GM21619 (cell line): Measurements from ENCODE around the gene WIPI1.
"Not testable (repeated sequence)": the region's sequence is repeated elsewhere in the genome, so short reads cannot be mapped to it uniquely, and the experiment has no call there.

ENCODE experiments used
- ATAC-seq: cut with Tn5 transposase; IDR thresholded peaks from one replicate; pipeline ENCODE4 v1.9.1; 2021; ENCODE audit not compliant: unreplicated experiment

Gene WIPI1

DNA sequence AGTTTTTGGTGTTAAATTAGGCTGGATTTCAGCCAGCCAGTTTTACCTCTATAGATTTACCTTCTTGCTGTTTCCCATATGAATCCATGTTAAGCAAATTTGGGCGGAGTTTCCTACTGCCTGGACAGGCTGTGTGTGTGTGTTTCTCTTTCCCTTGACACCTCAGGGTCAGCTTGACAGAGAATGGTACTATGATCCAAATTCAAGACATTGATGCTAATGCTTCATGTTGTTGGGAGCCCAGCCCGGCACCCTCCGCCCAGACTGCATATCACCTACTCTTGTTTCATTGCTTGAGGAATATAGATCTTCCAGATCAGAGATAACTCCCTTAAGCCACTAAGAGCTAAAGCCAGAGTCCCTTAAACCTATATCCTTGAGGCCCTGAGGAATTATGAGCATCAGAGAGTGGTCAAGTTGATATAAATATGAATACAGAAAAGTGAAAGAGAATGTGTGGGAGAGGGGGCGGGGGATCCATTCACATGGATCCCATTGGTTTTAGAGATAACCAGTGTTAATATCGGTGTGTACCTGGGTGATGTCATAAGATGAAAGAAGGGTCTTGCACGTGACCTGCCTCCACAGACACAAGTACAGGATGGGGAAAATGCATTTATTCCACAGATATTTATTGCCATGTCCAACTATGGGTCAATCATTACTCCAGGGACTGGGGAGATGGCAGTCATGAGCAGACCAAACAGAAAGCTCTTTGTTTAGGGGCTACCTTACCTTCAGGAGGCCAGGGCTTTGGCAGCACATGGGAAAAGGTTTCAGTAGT, 69.7 kb downstream of the WIPI1 start:
- ATAC-seq = no peak

DNA sequence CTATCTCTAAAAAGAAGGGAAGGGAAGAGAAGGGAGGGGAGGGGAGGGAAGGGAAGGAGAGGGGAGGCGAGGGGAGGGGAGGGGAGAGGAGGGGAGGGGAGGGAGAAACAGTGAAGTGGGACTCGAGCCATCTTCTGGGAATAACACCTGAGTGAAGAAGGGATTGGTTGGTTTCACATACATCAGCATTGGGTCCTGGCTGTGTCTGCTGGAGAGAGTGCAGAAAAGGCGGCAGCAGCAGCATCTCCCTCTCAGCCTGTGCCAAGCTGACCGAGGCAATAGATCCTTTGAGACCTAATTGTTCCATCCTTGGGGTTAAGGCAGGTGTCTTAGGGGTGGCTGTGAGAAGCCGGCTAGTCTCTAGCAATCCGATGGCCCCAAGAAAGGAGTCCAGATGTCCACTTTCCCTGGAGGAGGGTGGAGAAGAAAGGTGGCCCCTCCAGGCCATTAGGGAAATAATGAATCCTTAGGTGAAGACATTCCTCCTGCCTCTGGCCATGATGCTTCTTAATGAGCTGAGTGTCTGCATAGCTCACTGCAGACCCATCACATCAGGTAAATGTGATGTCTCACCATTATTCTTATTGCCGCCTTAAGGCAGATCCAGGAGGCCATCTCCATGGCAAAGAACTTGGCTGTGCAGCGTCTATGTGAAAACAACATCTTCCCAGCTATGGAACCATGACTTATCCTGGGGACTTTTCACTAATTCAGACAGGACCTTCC, 71.6 kb downstream of the WIPI1 start:
- ATAC-seq = no peak

DNA sequence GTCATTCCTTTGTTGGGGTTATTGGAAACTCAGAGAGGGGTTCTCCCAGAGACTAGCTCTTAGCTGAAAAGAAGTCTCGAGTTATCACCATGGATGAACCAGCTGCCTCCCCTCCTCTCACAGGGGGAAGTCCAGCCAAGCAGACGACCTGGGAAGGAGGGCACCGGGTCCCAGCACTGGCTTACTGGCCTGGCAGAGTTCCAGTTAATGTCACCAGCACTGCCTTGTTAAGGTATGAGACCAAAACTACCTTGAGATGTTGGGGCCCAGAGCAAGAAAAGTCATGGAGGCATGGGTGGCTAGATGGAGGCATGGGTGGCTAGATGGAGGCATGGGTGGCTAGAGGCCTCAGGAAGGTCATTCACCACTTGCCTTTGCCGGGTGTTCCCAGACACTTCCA, 72.4 kb downstream of the WIPI1 start:
- ATAC-seq = no peak

DNA sequence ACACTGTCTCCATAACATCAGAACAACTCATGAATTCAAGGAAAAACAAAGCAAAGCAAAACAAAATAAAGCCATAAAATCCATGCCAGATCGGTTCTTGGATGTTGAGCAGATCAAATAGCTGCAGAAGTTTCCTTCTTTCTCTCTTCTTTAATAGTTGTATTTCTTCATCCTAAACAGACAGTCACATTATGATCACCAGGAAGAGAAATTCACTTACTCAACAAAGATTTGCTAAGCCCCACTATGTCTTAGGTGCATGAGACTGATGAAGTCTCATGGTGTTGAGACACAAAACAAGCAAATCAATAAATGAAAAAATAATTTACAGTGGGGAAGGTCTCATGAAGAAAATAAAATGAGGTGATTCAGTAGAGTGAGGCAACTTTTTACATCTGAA, 72.8 kb downstream of the WIPI1 start:
- ATAC-seq = no peak

DNA sequence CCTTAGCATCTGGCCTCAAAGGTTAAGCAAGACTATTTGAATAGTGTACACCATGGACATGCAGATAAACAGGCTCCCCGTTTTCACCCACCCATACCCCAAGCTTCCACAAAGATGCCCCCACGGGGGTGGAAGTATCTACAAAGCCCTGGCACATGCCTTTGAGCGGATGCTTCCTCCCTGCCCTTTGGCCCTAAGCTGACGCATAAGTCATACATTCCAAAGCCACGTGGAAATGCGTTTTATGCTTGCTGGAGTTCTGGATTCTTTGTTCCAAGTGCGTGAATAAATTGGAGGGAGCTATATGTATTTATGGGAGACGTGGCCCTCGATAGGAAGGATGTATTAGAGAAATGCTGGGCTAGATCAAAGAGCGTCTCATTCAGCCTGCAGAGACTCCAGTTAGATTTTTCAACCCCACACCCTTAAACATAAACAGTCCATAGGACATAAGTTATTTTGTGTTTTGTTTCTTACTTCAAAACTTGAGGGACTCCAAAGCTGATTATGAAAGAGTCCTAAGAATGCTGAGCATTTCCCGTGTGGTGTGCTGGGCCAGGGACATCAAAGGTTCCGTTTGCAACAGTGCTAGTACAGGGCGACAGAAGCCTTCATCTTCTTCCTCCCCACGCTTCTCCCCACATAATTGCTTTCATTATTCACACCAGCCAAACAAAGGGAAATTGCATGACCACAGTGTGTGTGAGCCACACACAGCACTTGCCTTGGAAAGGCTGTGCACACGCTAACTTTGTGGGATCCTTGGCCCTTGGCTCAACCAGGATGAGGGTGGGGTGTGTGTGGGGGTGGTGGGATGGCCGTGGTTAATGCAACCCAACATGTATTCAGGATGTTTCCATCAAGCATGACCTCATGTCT, 73.6 kb downstream of the WIPI1 start:
- ATAC-seq = no peak

DNA sequence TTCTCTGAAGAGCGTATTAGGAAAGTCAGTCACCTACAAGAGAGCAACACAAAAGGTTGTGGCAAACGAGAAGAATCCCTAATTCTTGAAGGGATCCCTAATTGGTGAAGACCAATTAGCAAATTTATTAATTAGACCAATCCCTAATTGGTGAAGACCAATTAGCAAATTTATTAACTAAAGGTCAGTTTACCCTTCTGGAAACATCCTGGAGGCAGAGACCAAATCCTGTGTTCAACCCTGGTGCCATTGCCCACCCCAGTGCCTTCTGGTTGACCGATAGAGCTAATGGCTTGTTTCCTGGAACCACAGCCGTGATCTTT, 74.2 kb downstream of the WIPI1 start:
- ATAC-seq = no peak

DNA sequence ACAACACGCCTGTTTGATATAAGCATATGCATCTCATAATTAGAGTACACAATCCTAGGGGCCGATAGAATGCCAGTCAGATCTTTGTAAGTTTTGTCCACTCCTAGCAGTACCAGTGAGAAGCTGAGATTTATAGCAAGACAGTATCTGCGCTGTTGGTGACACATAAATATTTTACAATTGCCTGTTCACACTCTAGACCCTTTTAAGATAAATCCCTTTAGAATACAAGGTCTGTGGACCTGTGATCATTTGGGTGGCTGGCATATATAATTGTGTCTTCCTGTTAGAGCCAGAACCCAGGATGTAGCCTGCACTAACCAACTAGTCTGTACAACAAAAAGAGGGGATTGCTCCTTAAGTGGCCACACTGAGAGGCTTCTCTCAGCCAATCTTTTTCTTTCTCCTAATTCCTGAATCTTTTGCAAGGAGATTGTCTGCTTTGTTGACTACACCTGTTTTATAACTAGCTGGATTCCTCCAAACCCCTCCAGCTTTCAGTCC, 74.7 kb downstream of the WIPI1 start:
- no peak for ATAC-seq

DNA sequence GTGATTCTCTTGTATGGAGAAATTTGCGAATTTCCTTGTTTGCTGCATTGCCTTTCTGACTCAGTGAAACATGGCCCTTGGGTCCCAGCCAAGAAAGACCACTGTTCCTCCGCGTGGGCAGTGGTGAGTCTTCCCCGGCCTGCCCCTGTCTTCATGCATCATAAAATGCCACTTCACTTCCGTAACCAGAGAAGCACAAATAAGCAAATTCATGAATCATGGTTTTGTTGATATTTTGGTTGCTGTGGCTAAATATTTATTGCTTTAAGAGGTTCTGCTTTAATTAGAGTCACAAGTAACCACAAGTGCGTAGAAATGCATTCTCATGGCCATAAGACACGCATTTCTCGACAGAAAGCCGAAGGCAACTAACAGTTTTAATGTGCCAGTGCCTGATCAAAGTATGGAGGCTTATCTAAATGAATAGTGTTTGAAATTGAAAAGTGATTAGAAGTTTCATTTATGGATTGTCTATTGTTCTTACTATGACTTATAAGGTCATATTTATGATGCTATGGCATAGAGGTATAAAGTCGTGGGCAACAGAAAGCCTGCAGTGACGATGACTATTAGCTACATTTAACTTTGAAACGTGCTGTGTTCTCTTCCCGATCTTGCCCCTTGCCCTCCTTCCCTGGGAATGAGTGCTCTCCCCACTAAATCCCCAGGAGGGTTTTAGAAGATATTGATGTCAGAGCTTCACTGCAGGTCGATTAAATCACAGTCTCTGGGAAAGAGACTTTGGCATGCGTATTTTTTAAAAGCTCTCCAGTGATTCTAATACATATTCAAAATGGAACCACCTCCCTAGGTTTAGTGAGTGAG, 76.0 kb downstream of the WIPI1 start:
- no peak for ATAC-seq

DNA sequence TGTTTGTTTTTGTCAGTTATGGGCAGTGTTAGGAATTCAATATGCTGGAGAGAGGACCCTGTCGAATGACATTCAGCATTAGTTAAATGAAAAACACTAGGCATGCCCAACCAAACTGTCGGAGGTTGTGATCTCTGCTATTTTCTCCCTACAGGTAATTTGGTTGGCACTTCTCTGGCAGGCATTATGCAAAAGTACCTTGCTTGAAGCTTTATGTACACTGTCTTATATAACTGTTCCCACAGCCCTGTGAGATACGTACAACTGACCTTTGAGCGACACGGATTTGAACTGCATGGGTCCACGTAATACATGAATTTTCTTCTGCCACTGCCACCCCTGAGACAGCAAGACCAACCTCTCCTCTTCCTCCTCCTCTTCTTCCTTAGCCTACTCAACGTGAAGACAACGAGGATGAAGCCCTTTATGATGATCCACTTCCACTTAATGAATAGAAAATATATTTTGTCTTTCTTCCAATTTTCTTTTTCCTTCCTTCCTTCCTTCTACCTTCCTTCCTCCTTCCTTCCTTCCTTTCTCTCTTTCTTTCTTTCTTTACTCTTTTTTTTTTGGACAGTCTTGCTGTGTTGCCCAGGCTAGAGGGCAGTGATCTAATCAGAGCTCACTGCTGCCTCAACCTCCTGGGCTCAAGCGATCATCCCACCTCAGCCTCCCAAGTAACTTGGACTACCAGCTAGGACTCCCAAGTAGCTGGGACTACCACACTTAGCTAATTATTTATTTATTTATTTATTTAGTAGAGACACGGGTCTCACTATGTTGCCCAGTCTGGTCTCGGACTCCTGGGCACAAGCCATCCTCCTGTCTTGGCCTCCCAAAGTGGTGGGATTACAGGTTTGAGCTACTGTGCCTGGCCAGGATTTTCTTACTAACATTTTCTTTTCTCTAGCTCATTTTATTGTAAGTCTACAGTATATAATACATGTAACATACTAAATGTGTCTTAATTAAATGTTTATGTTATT, 77.3 kb downstream of the WIPI1 start:
- no peak for ATAC-seq

DNA sequence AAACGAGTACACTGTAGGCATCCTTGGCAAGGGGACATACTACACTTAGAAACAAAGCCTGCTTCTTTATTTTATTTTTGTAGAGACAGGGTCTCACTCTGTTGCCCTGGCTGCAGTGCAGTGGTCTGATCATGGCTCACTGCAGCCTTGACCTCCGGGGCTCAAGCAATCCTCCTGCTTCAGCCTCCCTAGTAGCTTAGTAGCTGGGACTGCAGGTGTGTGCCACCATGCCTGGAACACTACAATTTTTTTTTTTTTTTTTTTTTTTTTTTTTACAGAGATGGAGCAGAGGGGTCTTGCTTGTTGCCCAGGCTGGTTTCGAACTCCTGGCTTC, 78.2 kb downstream of the WIPI1 start:
- no peak for ATAC-seq

DNA sequence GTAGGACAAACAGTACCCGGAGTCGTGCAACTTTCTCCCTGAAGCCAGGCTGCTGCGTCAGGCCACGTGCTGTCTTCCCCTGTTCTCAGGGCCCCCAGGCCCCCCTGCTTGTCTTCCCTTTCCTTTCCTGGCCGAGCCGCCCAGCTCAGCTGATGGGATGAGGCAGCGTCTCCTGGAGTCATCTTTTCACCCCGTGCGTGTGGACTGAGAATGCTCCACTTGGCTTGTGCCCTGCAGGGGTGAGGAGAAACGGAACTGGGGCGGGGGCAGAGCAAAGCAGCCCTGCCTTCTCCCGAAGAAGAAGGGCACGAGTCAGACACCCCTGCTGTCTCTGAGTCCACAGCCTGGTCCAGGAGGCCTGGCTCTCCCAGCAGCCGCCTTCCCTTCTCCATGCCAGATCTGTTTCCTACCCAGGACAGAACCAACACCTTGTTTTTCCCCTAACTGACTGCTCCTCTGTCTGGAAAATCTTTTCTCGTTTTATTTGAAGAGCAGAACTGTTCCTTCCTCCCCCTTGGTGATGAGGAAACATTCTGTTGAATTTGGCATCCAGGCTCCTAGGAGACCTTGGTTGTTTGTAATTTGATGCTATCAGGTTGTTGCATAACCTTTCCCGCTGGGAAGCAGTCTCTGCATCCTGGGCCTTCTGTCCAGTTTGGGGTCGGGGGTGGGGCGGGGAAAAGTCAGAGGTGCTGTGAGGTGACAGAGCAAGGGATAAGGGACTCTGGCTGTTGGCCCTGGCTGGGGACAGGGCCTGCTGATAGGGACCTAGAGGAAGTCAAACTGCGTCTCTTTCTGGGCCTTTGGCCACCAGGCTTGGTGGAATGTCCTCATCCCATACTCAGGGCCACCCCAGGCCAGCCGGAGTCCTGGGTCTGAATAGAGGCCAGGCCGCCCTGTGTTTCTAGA, 78.8 kb downstream of the WIPI1 start:
- no peak for ATAC-seq

DNA sequence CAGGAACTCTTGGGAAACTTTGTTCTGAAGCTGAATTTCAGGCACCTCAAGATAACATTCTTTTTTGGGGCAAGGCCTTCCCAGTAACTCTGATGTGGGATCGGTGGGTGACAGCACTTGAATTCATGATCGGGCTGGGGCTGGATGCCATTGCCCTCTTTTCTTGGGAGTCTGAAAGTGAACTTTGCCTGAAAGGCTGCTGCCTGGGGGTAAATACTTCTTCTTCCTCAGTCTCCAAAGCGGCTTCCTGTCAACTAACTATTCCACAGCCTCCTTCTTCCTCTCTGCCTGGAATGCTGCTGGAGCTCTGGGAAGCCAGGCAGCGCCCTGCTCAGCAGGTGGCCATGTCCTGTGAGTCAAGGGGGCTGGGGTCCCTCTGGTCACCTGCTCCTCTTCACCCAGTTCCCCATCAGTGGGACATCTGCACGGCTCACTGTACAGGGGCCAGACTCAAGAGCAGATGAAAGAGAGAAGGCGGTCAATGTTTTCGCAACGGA, 79.5 kb downstream of the WIPI1 start:
- ATAC-seq = no peak

DNA sequence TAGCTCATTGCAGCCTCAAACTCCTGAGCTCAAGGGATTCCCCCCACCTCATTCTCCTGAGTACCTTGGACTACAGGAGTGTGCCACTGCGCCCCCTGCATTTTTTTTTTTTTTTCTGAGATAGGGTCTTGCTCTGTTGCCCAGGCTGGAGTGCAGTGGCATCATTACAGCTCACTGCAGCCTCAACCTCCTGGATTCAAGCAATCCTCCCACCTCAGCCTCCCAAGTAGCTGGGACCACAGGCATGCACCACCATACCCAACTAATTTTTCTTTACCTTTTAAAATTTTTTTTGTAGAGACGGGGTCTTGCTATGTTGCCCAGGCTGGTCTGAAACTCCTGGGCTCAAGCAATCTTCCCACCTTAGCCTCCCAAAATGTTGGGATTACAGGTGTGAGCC, 81.1 kb downstream of the WIPI1 start:
- ATAC-seq = not testable (repeated sequence)

DNA sequence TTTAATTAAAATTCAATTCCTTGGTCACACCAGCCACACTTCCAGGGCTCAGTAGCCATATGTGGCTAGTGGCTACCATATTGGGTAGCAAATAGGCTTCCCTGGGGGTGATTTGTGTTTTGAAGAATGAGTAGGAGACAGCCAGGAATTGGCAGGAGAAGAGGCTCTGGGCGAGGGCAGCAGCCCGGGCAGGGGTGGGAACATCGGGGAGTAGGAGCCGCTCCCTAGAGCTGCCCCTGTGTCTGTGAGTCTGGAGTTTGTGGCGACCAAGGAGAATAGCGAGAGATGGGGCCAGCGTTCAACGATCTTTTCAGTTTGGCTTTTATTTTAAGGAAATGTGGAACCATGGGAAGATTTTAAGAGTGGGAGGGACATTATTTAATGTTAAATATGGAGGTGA, 81.7 kb downstream of the WIPI1 start:
- ATAC-seq = no peak
